Endometrium (tissue), 2 donors: ENCODE data around the gene VPS13D.
A peak's percentile ranks its signal among the peaks of the same experiment; 100 is the strongest.
"Not testable (repeated sequence)": the region's sequence is repeated elsewhere in the genome, so short reads cannot be mapped to it uniquely, and the experiment has no call there.

ENCODE experiments used
- FAIRE-seq: peaks from 2 replicates; lab custom pipeline; 2012; peaks lifted over from hg19 to GRCh38; lab: Jason Lieb, UNC
- donor health status: control.
- donor health status: control.

VPS13D gene

DNA sequence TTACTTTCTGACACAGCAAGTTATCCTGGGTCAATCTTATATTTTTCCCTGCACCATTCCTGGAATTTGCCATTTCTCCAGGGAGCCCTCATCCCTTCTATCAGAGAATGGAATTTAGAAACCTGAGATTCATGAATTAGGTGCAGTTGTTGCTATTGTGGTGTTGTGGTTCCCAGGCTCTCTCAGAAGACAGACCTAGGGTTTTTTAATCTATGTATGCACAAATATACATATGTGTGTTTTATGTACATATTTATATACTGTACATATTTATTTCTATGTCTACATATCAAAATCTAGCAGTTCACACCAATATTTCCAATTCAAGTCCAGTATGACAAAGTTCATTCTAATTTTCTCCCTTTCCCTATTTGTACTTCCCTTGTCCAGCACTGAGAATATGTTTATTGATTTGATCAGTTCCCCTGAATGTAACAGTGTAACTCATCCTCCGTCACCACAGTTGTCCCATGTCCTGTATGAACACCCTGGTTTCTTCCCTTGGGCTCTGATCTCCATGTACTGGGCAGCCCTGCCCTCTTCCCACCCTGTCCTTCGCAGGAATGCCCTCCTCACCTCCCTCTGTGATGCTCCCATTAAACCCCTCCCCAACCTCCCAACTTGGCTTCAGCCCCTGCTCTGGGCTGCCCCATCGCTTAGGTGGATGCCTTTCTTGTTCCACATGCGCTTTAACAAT, 145.5 kb downstream of the VPS13D start:
- FAIRE-seq: no peak

GRCh38 chr1:12376236-12377045, 146.6 kb downstream of the VPS13D start:
- no peak for FAIRE-seq

- peak; percentile 43 for FAIRE-seq
Observed at GRCh38 chr1:12380326-12381249, 150.8 kb downstream of the VPS13D start.

DNA sequence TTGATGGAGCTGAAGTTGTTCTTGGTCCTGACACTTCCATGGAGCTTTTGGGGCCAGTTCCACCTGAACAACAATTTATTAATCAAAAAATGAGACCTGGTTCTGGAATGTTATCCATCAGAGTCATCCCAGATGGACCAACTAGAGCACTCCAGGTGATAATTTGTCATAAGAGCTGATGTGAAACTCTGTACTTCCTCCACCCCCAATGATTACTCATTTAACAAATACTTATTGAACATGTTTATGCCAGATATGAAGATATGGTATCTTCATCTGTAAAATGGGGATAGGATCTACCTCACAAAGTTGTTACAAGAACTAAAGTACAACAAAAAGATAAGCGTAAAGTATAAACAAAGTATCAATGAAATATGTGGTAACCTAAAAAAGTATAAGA, 153.2 kb downstream of the VPS13D start:
- FAIRE-seq: no peak

GRCh38 chr1:12383786-12384185, 154.0 kb downstream of the VPS13D start:
- no peak for FAIRE-seq

DNA sequence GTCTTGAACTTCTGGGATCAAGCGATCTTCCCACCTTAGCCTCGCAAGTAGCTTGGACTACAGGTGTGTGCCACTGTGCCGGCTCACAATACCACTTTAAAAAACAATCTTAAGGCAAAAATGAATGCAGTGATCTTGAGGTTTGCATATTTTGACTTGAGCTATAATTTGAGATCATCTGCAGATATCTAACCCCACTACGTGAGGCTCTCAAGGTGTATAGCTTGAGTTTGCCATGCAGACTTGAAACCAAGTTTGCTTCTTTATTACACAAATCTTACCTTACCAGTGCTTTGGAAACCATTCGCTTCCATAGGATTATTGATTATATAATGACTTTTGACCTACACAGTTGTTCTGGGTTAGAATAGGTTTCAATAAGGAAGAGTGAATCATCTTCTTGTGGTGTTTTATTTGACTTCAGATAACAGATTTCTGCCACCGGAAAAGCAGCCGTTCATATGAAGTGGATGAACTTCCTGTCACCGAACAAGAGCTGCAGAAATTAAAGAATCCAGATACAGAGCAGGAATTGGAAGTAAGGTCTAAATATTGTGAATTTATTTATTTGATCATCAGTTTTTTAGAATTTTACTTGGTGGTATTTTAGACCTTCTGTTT, 155.1 kb downstream of the VPS13D start:
- FAIRE-seq: no peak

DNA sequence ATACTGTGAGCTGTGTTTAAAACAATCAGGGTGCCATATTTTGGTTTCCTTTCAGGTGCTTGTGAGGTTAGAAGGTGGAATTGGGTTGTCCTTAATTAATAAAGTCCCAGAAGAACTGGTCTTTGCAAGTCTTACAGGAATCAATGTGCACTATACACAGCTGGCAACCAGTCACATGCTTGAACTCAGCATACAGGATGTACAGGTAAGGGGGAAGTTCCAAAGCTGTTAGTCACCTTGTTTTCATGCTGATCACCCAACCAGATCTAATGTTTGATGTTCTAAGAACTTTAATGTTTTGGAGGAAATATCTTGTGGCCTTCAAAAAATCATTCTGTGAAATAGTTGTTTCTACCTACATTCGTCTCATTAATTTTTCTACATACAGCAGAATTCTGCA, 156.3 kb downstream of the VPS13D start:
- no peak for FAIRE-seq

DNA sequence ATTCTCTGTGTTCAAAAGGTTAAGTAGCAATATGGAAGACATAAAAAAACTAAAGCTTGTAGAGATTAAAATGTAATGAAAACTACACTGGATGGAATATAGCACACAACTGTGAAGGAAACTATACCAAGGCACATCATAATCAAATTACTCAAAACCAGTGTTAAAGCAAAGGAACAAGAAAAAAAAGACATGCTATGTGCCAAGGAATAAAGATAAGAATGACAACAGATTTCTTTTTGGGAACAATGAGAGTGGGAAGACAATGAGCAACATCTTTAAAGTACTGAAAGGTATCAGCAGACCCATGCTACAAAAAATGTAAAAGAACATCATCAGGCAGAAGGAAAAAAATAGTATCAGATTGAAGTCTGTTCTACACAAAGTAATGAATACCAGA, 157.8 kb downstream of the VPS13D start:
- FAIRE-seq: no peak

- FAIRE-seq: not testable (repeated sequence)
Observed at GRCh38 chr1:12390296-12390695, 160.5 kb downstream of the VPS13D start.

DNA sequence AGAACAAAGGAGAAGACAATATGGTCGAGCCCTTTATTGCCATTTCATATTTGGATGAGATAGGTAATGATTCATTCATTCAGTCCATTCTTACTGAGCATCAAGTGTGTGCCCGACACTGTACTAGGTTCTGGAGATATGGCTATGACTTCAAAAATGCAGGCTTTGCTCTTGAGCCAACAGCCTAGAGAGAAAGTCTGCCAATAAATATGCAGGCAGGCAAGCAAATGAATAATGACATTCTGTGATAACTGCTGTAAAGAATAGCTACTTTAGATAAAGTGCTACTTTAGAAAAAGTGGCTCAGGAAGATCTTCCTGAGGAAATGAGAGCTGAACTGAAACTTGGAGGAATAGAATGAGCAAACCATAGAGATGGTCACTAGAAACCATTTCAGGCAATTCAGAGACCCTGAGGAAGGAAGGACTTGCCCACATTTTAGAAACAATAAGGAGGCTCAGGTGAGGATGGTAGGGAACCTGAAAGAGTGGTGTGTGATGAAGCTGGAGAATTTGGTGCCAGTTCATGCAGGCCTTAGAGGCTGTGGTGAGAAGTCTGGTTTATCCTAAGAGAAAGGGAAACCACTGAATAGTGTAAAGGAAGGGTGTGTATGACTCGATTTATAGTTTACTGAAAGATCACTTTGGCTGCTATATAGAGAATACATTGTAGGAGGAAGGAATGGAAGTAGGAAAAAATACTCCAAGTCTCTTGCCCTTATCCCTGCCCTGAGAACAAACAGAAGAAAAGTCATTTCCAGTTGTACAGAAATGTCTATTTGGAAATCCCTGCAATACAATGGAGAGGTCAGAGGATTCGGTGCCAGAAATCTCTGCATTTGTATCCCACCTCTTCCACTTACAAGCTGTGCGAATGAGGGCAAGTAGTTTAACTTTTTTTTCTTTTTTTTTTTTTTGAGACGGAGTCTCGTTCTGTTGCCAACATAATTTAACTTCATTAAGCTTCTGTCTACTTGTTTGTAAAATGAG, 167.9 kb downstream of the VPS13D start:
- FAIRE-seq: no peak

GRCh38 chr1:12398479-12398878, 168.6 kb downstream of the VPS13D start:
- no peak for FAIRE-seq

GRCh38 chr1:12400027-12400693, 170.3 kb downstream of the VPS13D start:
- FAIRE-seq: no peak

DNA sequence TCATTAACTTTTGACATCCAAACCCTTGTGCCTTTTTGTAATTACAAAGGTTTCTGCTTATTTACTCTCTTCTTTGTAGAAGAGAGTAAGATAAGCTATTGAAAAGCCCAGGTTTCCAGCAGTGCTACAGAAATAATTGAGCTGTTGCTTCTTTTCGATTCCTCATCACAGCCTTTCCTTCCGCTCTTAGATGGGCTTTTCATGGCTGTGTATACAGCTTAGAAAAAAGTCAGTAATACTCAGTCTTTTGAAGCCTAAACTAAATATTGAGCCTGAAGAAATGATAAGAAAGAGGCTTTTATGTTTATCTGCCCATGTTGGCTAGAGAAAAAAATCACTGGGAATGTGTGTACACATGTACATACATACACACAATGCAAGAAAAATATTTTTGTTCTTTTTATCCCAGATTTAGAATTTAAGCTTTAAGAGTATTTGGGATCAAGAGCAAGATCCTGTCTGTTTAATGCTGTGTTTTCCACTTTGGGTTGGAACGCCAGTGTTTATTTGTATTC, 172.4 kb downstream of the VPS13D start:
- FAIRE-seq: no peak

- no peak for FAIRE-seq
Observed at GRCh38 chr1:12402842-12403241, 173.0 kb downstream of the VPS13D start.

- FAIRE-seq: no peak
Observed at GRCh38 chr1:12404918-12405317, 175.1 kb downstream of the VPS13D start.

DNA sequence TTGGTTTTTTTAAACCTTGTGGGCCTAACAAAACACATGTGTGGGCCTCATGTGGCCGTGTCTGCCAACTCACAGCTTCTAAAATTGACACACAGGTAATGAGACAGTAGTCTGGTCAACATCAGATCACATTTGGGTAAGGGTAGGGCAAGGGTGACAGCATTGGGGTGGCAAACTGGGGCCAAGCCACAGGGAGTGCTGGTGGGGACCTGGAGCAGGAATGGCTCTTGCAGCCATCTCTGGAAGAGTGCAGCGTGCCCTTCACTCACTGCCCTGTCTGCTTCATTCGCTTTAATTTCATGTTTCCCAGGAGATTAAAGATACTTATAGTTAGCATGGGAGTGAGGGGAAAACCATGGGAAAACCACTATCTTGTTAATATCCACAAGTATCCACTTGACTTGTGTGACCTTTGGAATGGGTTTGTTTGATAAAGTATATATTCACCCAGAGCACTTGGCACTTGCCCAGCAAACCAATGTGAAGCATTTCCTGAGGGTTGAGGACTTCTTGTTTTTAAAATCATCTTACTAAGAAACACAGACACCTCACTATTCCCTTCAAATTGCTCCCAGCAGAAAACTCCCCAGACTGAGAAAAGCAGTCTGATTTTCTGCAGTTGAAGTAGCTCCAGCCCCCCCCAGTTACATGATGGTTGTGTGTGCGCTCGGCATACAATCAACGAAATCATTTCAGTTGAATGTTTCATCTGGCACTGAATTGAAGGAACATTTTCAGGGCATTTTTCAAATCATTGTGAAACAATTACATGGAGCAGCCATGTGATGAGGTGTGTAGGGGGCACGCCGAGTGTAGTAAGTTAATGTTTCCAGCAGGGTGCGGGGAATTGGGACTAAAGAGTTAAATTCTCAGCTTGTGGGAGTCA, 175.7 kb downstream of the VPS13D start:
- peak; percentile 29 for FAIRE-seq

GRCh38 chr1:12406211-12407021, 176.6 kb downstream of the VPS13D start:
- peak; percentile 82 for FAIRE-seq
